ENCODE results near the gene NINJ1. TPM values are rescaled to one million over a fixed set of nuclear protein-coding genes. Genes with fewer than 3 reads are reported as not detected.

The NINJ1 gene
- total and polyA plus RNA-seq, 2 of the 13 experiments (the other 11 are each of a cell fraction or from before 2014, with no cell fraction given) = 81.2 to 92.1 TPM

DNA sequence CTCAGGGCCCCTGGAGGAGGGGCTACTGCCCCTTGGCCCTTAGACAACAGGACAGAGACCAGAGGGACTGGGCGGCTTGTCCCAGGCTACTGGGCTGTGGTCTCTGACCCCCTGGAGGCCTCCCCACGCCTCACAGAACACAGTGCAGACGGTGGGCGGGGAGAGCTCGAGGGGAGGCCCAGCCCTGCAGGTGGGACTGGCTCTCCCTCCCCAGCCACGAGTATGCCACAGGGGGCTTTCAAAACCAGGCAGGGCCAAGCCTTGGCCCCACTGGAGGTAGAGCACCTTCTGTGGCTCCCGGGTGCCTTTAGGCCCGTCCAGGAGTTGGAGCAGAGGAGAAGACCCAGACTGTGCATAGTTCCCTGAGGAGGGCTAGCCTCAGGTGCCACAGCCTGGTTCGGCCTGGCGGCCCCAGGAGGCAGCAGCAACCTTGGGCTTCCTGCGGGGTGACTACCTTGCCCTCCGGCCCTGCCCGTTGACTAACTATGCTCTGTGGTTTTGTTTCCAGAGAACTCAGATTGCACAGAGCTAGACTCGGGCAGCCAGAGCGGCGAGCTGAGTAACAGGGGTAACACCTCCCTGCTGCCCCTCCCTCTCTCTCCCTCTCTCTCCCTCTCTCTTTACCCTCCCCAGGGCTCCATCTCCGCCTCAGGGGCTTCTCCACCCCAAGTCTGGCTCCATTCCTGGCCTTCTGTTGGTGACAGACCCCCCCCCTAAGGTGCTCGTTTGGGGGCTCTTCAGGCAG, 22.5 kb downstream of the NINJ1 start (continued):
- TF ChIP-seq ATRX (CRISPR knock-in tag; IDR thresholded peaks at IDR 0.05; ENCODE audit: borderline replicate concordance) (no peak), TGIF2 (CRISPR knock-in tag; IDR thresholded peaks at IDR 0.05) (0 out of 2 replicates have a peak, but pooled peaks have one; percentile 20), KLF16 (CRISPR knock-in tag; IDR thresholded peaks at IDR 0.05) (no peak), ZNF564 (CRISPR knock-in tag; IDR thresholded peaks at IDR 0.05) (no peak), PHF8 (CRISPR knock-in tag; IDR thresholded peaks at IDR 0.05) (peak; percentile 6; the same call in 1 of the 2 replicates), CBX5 (CRISPR knock-in tag; IDR thresholded peaks at IDR 0.05; ENCODE audit: borderline replicate concordance) (no peak), THAP11 (CRISPR knock-in tag; IDR thresholded peaks at IDR 0.05) (no peak), MXD4 (CRISPR knock-in tag; IDR thresholded peaks at IDR 0.05) (no peak), GFI1 (CRISPR knock-in tag; IDR thresholded peaks at IDR 0.05; ENCODE audit: borderline replicate concordance) (no peak), ATAD3A (CRISPR knock-in tag; IDR thresholded peaks at IDR 0.05) (no peak), ZNF644 (CRISPR knock-in tag; IDR thresholded peaks at IDR 0.05; ENCODE audit: low read depth) (no peak), ZNF274 (CRISPR knock-in tag; IDR thresholded peaks at IDR 0.05) (no peak), ZNF766 (CRISPR knock-in tag; IDR thresholded peaks at IDR 0.05; ENCODE audit: borderline replicate concordance) (no peak), NFE2 (CRISPR knock-in tag; IDR thresholded peaks at IDR 0.05) (no peak), MYC (CRISPR knock-in tag; IDR thresholded peaks at IDR 0.05; ENCODE audit: borderline replicate concordance) (0 out of 2 replicates have a peak, but pooled peaks have one; percentile 9), AGO2 (optimal IDR thresholded peaks at IDR 0.05; ENCODE audit: low read depth, low read length) (peak; percentile 15), ZNF329 (CRISPR knock-in tag; IDR thresholded peaks at IDR 0.05; ENCODE audit: low read depth) (0 out of 2 replicates have a peak, but pooled peaks have one; percentile 28), MBD4 (IDR thresholded peaks at IDR 0.05; ENCODE audit: borderline replicate concordance, low read length) (no peak), ZNF546 (CRISPR knock-in tag; conservative IDR thresholded peaks at IDR 0.05) (no peak), ZNF615 (CRISPR knock-in tag; IDR thresholded peaks at IDR 0.05; ENCODE audit: borderline replicate concordance) (no peak), NR2C2 (CRISPR knock-in tag; IDR thresholded peaks at IDR 0.05; ENCODE audit: borderline replicate concordance) (no peak), ZNF788 (CRISPR knock-in tag; IDR thresholded peaks at IDR 0.05; ENCODE audit: borderline replicate concordance) (no peak)
- TF ChIP-seq, protein P1, sequence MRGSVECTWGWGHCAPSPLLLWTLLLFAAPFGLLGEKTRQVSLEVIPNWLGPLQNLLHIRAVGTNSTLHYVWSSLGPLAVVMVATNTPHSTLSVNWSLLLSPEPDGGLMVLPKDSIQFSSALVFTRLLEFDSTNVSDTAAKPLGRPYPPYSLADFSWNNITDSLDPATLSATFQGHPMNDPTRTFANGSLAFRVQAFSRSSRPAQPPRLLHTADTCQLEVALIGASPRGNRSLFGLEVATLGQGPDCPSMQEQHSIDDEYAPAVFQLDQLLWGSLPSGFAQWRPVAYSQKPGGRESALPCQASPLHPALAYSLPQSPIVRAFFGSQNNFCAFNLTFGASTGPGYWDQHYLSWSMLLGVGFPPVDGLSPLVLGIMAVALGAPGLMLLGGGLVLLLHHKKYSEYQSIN (CRISPR knock-in tag; IDR thresholded peaks at IDR 0.05; ENCODE audit: borderline replicate concordance) = no peak
- TF ChIP-seq, protein P2, sequence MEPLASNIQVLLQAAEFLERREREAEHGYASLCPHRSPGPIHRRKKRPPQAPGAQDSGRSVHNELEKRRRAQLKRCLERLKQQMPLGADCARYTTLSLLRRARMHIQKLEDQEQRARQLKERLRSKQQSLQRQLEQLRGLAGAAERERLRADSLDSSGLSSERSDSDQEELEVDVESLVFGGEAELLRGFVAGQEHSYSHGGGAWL (CRISPR knock-in tag; IDR thresholded peaks at IDR 0.05) = no peak
- TF ChIP-seq, protein P3, sequence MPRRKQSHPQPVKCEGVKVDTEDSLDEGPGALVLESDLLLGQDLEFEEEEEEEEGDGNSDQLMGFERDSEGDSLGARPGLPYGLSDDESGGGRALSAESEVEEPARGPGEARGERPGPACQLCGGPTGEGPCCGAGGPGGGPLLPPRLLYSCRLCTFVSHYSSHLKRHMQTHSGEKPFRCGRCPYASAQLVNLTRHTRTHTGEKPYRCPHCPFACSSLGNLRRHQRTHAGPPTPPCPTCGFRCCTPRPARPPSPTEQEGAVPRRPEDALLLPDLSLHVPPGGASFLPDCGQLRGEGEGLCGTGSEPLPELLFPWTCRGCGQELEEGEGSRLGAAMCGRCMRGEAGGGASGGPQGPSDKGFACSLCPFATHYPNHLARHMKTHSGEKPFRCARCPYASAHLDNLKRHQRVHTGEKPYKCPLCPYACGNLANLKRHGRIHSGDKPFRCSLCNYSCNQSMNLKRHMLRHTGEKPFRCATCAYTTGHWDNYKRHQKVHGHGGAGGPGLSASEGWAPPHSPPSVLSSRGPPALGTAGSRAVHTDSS (CRISPR knock-in tag; conservative IDR thresholded peaks at IDR 0.05) = no peak
- TF ChIP-seq, protein P4, sequence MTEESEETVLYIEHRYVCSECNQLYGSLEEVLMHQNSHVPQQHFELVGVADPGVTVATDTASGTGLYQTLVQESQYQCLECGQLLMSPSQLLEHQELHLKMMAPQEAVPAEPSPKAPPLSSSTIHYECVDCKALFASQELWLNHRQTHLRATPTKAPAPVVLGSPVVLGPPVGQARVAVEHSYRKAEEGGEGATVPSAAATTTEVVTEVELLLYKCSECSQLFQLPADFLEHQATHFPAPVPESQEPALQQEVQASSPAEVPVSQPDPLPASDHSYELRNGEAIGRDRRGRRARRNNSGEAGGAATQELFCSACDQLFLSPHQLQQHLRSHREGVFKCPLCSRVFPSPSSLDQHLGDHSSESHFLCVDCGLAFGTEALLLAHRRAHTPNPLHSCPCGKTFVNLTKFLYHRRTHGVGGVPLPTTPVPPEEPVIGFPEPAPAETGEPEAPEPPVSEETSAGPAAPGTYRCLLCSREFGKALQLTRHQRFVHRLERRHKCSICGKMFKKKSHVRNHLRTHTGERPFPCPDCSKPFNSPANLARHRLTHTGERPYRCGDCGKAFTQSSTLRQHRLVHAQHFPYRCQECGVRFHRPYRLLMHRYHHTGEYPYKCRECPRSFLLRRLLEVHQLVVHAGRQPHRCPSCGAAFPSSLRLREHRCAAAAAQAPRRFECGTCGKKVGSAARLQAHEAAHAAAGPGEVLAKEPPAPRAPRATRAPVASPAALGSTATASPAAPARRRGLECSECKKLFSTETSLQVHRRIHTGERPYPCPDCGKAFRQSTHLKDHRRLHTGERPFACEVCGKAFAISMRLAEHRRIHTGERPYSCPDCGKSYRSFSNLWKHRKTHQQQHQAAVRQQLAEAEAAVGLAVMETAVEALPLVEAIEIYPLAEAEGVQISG (CRISPR knock-in tag; IDR thresholded peaks at IDR 0.05) = no peak
